Stimulated activated CD4-positive, alpha-beta T cell treated with anti-CD3 and anti-CD28 coated beads, TNF-alpha, amount 100 ng/mL, for 1 hour (primary cell): ENCODE data around the gene ALOX12.
A peak's percentile ranks its signal among the peaks of the same experiment; 100 is the strongest.

Source experiments
- DNase-seq, 3 donors: peaks; one replicate each; pipeline ENCODE4 v3.0.0-alpha.2; 2020; ENCODE audit warnings: low read depth in 3 of 3, low spot score in 1 of 3

The ALOX12 gene

DNA sequence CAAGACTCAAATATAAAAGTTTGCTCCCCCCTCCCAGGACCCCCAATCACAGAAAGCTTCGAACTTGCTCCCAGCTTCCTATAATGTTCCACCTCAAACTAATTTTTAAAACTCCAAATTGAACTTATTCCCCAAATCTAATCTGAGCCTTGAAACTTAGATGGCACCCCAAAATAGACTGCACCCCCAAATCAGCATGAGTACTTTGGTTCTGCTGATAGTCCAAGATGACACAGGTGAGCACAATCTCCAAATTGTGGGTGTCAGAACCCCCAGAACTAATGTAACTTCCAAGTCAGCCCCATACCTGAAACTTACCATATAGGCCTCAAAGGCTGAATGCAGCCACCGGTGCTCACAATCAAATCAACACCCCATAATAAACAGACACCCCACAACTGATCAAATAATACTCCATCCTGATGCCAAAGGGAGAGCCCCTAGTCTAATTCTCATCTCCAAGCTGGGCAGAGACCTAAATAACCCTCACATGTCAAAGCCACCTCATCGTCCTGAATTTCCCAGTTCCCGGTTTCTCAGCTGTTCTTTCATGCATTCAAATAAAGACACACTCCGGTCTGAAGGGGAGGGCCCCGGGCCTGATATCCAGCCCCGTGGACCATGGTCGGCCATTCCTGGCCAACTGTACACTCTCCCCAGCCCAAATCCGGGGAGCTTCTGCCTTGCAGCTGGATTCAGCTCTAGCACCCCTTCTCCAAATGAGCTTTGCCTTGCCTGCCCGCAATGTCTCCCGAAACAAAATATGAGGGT lies 25.2 kb downstream of the ALOX12 start:
- DNase-seq, result no peak

- peak; percentile 40 to 78 (median 60) for DNase-seq
Measured at GRCh38 chr17:7021993-7022778, 26.3 kb downstream of the ALOX12 start.

GRCh38 chr17:7022781-7023571 lies 27.1 kb downstream of the ALOX12 start, which contains the start of gene BCL6B:
Gene BCL6B (plus strand): TSS chr17:7023050. CDS start chr17:7023672, 622 bp downstream.
- DNase-seq, result no peak

DNA sequence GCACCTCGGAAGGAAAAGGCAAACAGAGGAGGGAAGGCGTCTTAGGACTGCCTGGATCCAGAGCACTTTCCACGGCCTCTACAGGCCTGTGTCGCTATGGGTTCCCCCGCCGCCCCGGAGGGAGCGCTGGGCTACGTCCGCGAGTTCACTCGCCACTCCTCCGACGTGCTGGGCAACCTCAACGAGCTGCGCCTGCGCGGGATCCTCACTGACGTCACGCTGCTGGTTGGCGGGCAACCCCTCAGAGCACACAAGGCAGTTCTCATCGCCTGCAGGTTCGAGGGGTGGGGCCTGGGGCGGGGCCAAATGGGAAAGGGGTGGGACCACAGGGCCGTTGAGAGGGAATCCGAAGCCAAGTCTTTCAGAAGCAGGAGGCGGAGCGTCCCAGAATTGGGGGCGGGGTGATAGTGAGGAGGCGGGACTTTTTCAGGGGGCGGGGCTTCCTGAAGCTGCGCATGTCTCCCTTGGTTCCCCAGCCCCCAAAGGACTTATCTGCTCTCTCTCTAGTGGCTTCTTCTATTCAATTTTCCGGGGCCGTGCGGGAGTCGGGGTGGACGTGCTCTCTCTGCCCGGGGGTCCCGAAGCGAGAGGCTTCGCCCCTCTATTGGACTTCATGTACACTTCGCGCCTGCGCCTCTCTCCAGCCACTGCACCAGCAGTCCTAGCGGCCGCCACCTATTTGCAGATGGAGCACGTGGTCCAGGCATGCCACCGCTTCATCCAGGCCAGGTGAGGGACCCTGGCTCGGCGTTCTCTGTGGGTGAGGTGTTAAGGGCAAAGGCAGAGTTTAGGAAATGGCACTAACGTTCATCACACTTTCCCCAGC lies 27.9 kb downstream of the ALOX12 start:
- peak; percentile 79 to 92 (median 84) for DNase-seq

DNA sequence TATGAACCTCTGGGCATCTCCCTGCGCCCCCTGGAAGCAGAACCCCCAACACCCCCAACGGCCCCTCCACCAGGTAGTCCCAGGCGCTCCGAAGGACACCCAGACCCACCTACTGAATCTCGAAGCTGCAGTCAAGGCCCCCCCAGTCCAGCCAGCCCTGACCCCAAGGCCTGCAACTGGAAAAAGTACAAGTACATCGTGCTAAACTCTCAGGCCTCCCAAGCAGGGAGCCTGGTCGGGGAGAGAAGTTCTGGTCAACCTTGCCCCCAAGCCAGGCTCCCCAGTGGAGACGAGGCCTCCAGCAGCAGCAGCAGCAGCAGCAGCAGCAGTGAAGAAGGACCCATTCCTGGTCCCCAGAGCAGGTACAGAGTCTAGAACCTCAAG lies 28.5 kb downstream of the ALOX12 start:
- no peak for DNase-seq

- no peak for DNase-seq
Measured at GRCh38 chr17:7025245-7025644, 29.4 kb downstream of the ALOX12 start.

- no peak for DNase-seq
Measured at GRCh38 chr17:7026471-7027115, 30.7 kb downstream of the ALOX12 start.

DNA sequence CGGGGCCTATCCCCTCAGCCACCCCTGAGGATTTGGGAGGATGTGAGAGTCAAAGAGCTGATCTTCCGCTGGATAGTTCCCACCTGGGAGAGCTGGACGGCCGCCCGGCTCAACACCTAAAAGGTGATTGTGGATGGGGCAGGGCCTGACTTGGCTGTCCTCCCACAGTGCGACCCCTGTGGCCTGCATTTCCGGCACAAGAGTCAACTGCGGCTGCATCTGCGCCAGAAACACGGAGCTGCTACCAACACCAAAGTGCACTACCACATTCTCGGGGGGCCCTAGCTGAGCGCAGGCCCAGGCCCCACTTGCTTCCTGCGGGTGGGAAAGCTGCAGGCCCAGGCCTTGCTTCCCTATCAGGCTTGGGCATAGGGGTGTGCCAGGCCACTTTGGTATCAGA lies 31.5 kb downstream of the ALOX12 start:
- no peak for DNase-seq

DNA sequence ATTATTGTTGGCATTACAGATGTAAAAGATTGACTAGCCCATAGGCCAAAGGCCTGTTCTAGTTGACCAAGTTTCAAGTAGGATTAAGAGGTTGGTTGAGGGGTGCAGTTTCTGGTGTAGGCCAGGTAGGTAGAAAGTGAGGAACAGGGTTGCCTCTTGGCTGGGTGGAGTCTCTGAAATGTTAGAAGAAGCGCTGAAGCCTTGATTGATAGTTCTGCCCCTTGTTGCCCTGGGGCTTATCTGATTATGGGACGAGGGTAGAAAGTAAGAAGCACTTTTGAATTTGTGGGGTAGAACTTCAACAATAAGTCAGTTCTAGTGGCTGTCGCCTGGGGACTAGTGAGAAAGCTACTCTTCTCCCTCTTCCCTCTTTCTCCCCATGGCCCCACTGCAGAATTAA lies 33.2 kb downstream of the ALOX12 start:
- DNase-seq, result no peak

- no peak for DNase-seq
Measured at GRCh38 chr17:7029659-7030058, 33.8 kb downstream of the ALOX12 start.

DNA sequence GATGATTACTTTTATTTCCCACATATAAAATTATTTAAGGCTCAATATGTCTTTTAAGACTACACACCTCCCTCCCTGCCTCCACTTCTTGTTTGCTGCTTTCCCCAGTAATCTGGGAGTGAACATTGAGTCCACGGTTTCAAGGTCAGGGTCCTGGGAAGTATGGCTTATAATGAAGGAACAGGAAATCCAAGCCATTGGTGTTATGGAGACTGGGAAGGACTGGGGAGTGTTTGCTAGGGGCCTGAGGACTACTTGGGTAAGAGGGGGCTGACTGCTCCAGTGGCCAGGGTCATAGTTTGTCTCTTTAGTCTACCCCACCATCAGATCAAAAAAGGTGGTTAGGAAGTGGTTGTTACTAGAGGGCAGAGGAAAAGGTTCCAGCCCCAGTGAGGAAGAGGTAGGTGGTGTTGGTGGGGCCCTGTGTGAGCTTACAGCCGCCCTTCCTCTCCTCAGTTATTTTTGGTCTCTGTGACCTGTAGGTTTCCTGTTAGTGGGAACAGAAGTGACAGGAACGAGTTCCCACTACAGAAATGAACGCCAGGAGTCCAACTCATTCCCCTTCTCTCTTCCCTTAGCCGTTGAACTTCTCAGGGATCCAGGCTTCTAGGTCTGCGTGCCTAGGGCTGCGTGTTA lies 39.2 kb downstream of the ALOX12 start:
- no peak for DNase-seq

- DNase-seq, result peak; percentile 91 to 97 (median 96)
Measured at GRCh38 chr17:7035591-7036368, 39.9 kb downstream of the ALOX12 start, which contains the start of gene SLC16A13. Gene SLC16A13 (plus strand): TSS chr17:7036015. CDS start chr17:7036383, 368 bp downstream.

GRCh38 chr17:7038025-7038862 lies 42.4 kb downstream of the ALOX12 start:
- no peak for DNase-seq

DNA sequence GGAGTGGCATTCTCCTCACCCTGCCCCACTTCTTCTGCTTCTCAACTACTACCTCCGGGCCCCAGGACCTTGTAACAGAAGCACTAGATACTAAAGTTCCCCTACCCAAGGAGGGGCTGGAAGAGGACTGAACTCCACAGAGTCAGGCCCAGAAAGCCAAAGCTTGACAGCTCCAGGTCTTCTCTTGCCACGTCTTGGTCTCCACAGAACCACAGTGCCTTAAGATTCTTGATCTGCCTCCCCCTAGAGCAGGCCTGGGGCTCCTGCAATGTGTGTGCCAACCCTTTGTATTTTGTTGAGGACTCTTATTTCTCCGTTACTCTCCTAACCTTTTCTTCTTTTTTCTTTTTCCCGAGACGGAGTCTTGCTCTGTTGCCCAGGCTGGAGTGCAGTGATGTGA lies 44.0 kb downstream of the ALOX12 start:
- no peak for DNase-seq

- DNase-seq, result no peak
Measured at GRCh38 chr17:7041607-7042500, 46.0 kb downstream of the ALOX12 start.

DNA sequence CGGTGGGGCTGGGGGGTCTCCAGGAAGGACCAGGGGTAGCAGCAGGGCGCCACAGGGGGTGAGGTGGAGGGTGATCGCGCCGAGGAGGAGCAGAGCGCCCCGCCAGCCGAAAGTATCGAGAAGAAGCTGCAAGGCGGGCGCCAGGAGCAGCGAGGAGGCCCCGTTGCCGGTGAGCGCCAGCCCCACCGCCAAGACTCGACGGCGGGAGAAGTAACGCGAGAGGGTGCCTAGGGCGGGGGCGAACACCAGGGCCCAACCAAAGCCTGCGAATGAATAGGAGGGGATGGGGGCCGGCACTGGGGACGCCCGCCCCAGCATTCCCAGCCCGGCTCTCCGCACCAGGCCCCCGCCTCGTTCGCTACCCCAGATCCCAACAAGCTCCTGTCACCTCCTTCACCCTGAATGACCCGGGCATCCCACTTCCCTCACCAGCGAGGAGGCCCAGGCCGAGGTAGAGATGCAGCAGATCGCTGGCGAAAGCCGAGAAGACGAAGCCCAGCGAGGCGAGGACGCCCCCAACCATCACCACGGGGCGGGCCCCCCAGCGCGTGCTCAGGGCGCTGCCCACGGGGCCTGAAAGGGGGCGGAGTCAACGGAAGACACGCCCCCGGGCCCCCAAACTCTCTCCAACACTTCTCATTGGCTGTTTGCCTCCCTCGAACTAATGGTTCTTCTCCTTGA lies 46.8 kb downstream of the ALOX12 start:
- no peak for DNase-seq

DNA sequence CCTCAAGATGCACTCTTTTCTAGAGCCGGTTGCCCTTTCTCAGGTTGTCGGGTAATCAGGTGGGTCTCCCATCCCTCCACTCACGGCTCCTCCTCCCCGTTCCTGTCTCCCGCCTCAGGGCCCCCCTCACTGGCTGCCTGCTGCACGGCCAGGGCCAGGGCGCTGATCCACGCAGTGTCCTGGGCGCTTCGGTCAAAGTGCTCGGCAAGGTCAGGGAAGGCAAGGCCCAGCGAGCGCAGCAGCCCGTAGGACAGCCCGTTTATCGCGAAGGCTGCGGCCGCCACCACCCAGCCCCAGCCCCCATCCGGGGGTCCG lies 47.3 kb downstream of the ALOX12 start:
- DNase-seq, result no peak
